Measurements from ENCODE around the gene KCNJ4. TPM values are rescaled to one million over a fixed set of nuclear protein-coding genes. Genes with fewer than 3 reads are reported as not detected.

The KCNJ4 gene
- total and polyA plus RNA-seq, 10 of the 15 experiments (the other 5 are each of a cell fraction or from before 2014, with no cell fraction given) = not detected

DNA sequence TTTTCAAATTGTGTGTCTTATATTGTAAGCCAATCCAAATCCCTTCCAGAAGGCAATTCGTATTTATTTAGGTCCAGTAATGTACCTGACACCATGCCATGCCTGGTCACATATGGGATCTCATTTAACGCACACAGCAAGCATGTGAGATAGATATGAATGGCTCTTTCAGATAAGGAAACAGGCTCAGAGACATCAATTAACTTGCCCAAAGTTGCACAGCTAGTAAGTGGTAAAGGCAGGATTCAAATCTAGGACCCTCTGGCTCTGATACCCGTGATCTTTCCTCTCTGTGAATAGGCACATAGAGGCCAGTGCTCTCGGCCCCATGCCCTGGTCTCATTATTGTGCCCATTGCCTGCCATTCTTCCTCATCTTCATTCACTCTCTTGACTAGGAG is 34.3 kb downstream of the KCNJ4 start (continued):
- TF ChIP-seq, protein P1, sequence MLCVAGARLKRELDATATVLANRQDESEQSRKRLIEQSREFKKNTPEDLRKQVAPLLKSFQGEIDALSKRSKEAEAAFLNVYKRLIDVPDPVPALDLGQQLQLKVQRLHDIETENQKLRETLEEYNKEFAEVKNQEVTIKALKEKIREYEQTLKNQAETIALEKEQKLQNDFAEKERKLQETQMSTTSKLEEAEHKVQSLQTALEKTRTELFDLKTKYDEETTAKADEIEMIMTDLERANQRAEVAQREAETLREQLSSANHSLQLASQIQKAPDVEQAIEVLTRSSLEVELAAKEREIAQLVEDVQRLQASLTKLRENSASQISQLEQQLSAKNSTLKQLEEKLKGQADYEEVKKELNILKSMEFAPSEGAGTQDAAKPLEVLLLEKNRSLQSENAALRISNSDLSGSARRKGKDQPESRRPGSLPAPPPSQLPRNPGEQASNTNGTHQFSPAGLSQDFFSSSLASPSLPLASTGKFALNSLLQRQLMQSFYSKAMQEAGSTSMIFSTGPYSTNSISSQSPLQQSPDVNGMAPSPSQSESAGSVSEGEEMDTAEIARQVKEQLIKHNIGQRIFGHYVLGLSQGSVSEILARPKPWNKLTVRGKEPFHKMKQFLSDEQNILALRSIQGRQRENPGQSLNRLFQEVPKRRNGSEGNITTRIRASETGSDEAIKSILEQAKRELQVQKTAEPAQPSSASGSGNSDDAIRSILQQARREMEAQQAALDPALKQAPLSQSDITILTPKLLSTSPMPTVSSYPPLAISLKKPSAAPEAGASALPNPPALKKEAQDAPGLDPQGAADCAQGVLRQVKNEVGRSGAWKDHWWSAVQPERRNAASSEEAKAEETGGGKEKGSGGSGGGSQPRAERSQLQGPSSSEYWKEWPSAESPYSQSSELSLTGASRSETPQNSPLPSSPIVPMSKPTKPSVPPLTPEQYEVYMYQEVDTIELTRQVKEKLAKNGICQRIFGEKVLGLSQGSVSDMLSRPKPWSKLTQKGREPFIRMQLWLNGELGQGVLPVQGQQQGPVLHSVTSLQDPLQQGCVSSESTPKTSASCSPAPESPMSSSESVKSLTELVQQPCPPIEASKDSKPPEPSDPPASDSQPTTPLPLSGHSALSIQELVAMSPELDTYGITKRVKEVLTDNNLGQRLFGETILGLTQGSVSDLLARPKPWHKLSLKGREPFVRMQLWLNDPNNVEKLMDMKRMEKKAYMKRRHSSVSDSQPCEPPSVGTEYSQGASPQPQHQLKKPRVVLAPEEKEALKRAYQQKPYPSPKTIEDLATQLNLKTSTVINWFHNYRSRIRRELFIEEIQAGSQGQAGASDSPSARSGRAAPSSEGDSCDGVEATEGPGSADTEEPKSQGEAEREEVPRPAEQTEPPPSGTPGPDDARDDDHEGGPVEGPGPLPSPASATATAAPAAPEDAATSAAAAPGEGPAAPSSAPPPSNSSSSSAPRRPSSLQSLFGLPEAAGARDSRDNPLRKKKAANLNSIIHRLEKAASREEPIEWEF (IDR thresholded peaks at IDR 0.05; ENCODE audit: insufficient replicate concordance, low read depth, low read length) = no peak
- TF ChIP-seq RUNX3 (IDR thresholded peaks at IDR 0.05; ENCODE audit: low read length) (no peak), ESRRA (IDR thresholded peaks at IDR 0.05; ENCODE audit: low read length) (no peak), ZNF622 (IDR thresholded peaks at IDR 0.05) (no peak), HDAC2 (IDR thresholded peaks at IDR 0.05) (no peak), MEF2B (IDR thresholded peaks at IDR 0.05; ENCODE audit: partially characterized antibody, poor library complexity, severe bottlenecking) (no peak), FOXK2 (IDR thresholded peaks at IDR 0.05) (no peak), RBBP5 (conservative IDR thresholded peaks at IDR 0.05) (no peak)

DNA sequence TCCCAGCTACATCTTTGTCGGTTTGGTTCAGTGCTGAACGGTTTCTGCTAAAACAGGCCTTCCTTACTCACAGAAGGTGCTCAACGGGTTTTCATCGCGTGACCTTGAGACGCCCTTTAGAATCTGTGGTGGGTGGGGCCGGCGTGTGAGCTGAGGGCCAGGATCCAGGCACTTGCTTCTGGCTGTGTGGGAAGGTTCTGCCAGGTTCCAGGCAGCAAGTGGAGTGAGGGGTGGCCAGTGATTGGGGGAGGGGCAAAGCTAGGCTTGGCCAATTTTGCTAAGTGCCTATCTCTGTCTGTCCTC is 35.2 kb downstream of the KCNJ4 start:
- Histone ChIP-seq H3K4me3 (no peak overlapping the region), H4K20me1 (ENCODE audit: control insufficient read depth, insufficient read depth) (no peaks in the 10 kb centered on the region), H3K27me3 (replicated peaks in 1 of 2; ENCODE audit: control insufficient read depth in 2 of 2, insufficient read depth in 2 of 2, low read length in 1 of 2) (no peaks in the 10 kb centered on the region), H3K27ac (ENCODE audit: control insufficient read depth, insufficient read depth) (no peak overlapping the region), H3K9me3 (replicated peaks; ENCODE audit: control insufficient read depth, insufficient read depth, low read length) (no peaks in the 10 kb centered on the region), H3K4me2 (ENCODE audit: control insufficient read depth, insufficient read depth) (no peak overlapping the region), H3K36me3 (ENCODE audit: control insufficient read depth in 2 of 2, insufficient read depth in 2 of 2, low read length in 1 of 2) (no peaks in the 10 kb centered on the region), H3K9ac (ENCODE audit: control insufficient read depth, insufficient read depth, low read length) (no peak overlapping the region), H3K79me2 (ENCODE audit: control insufficient read depth, insufficient read depth, low read length) (no peaks in the 10 kb centered on the region), H3K4me1 (ENCODE audit: control insufficient read depth, insufficient read depth, low read length) (no peaks in the 10 kb centered on the region), H2AFZ (ENCODE audit: control insufficient read depth, low read depth, low read length) (no peak overlapping the region)
- POLR2A ChIA-PET = no interaction called here
- DNase-seq (ENCODE audit: low read depth, low spot score) (no peak), ATAC-seq (no peak), FAIRE-seq (no peak)
- in situ Hi-C loops (cut with MboI) (no loop called here), intact Hi-C loops (cut with micrococcal nuclease; ENCODE audit: unreplicated experiment) (loop anchor here (5.0 kb wide), 1 partner anchor 152 kb away; the partner anchor contains the start of gene DMC1)
- no TSS peak for BruUV-seq (replicated peaks)
- SMC1A ChIA-PET (ENCODE audit: uncharacterized antibody, unreplicated experiment) = no interaction called here
- CTCF ChIA-PET = no interaction called here
- WGBS (ENCODE audit: insufficient coverage, insufficient replicate concordance, low lambda C conversion rate, missing lambda C conversion rate) = 74% methylated on average over 8 of the region's 8 CpGs
- RAD21 ChIA-PET (ENCODE audit: unreplicated experiment) = no interaction called here
- TF ChIP-seq, protein P2, sequence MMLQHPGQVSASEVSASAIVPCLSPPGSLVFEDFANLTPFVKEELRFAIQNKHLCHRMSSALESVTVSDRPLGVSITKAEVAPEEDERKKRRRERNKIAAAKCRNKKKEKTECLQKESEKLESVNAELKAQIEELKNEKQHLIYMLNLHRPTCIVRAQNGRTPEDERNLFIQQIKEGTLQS (IDR thresholded peaks at IDR 0.05; ENCODE audit: borderline replicate concordance, extremely low read depth, low read depth, low read length) = no peak
- TF ChIP-seq POLR2AphosphoS2 (IDR thresholded peaks at IDR 0.05; ENCODE audit: low read depth, low read length) = no peak
- TF ChIP-seq, protein P3, sequence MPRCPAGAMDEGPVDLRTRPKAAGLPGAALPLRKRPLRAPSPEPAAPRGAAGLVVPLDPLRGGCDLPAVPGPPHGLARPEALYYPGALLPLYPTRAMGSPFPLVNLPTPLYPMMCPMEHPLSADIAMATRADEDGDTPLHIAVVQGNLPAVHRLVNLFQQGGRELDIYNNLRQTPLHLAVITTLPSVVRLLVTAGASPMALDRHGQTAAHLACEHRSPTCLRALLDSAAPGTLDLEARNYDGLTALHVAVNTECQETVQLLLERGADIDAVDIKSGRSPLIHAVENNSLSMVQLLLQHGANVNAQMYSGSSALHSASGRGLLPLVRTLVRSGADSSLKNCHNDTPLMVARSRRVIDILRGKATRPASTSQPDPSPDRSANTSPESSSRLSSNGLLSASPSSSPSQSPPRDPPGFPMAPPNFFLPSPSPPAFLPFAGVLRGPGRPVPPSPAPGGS (IDR thresholded peaks at IDR 0.05; ENCODE audit: borderline replicate concordance, insufficient read depth, low read depth, low read length, poor library complexity, severe bottlenecking) = no peak
- TF ChIP-seq PAX8 (IDR thresholded peaks at IDR 0.05) = no peak
- TF ChIP-seq, protein P1 (IDR thresholded peaks at IDR 0.05; ENCODE audit: insufficient replicate concordance, low read depth, low read length) = no peak
